ENCODE measurements around the gene GSTM4.
"Not testable (repeated sequence)": the region's sequence is repeated elsewhere in the genome, so short reads cannot be mapped to it uniquely, and the experiment has no call there.

The GSTM4 gene

DNA sequence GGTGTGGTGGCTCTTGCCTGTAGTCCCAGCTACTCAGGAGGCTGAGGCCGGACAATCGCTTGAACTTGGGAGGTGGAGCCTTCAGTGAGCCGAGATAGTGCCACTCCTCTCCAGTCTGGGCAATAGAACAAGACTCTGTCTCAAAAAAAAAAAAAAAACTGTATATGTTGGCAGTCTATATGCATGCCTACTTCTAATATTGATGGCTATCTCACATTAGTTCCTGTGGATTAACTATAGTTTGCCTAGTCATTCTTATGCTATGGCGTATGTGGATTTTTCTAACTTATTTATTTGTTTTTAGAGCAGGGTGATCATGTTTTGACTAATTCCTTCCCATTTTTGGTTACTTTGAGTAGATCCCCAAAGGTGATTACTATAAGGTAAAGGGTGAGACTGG lies 41.2 kb downstream of the GSTM4 start:
- Histone ChIP-seq H3K9ac (no peak overlapping the region), H2AFZ (ENCODE audit: low read depth) (no peak overlapping the region), H3K79me2 (ENCODE audit: insufficient read depth, low read depth) (no peaks in the 10 kb centered on the region), H3K27ac (no peak overlapping the region), H3K4me2 (no peak overlapping the region), H3K4me1 (ENCODE audit: low read depth, poor library complexity, severe bottlenecking) (no peaks in the 10 kb centered on the region), H3K36me3 (ENCODE audit: insufficient read depth) (no peaks in the 10 kb centered on the region), H4K20me1 (ENCODE audit: insufficient read depth) (no peaks in the 10 kb centered on the region), H3K4me3 (IDR thresholded peaks at IDR 0.05; ENCODE audit: insufficient read depth, low read depth, low read length) (no peak overlapping the region), H3K27me3 (ENCODE audit: insufficient read depth, low read depth) (no peaks in the 10 kb centered on the region)
- TF ChIP-seq, protein P1, sequence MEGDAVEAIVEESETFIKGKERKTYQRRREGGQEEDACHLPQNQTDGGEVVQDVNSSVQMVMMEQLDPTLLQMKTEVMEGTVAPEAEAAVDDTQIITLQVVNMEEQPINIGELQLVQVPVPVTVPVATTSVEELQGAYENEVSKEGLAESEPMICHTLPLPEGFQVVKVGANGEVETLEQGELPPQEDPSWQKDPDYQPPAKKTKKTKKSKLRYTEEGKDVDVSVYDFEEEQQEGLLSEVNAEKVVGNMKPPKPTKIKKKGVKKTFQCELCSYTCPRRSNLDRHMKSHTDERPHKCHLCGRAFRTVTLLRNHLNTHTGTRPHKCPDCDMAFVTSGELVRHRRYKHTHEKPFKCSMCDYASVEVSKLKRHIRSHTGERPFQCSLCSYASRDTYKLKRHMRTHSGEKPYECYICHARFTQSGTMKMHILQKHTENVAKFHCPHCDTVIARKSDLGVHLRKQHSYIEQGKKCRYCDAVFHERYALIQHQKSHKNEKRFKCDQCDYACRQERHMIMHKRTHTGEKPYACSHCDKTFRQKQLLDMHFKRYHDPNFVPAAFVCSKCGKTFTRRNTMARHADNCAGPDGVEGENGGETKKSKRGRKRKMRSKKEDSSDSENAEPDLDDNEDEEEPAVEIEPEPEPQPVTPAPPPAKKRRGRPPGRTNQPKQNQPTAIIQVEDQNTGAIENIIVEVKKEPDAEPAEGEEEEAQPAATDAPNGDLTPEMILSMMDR (conservative IDR thresholded peaks at IDR 0.05; ENCODE audit: low read depth, low read length) = no peak

DNA sequence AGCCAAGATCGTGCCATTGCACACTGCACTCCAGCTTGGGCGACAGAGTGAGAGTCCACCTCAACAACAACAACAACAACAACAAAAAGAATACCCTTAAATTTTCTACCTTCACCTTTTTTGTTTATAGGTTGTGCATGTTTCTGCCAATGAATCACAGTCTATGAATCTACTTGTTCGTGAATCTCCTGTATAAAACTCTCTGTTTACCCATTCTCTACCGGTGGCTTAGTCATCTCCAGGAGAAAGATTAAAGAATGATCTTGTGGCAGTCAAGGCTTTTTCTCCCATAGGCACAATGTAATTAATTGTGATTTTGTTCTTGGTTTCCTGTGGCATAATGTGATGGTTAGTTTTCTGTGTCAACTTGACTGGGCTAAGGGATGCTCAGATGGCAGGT lies 42.0 kb downstream of the GSTM4 start:
- H2AFZ ChIP-seq (ENCODE audit: low read depth); H3K79me2 ChIP-seq (ENCODE audit: insufficient read depth, low read depth); H3K36me3 ChIP-seq (ENCODE audit: insufficient read depth); H3K27me3 ChIP-seq (ENCODE audit: insufficient read depth, low read depth); H3K4me1 ChIP-seq (ENCODE audit: low read depth, poor library complexity, severe bottlenecking); H4K20me1 ChIP-seq (ENCODE audit: insufficient read depth); H3K4me3 ChIP-seq (IDR thresholded peaks at IDR 0.05; ENCODE audit: insufficient read depth, low read depth, low read length); H3K4me2 ChIP-seq; H3K9ac ChIP-seq; H3K27ac ChIP-seq: not testable (repeated sequence)

DNA sequence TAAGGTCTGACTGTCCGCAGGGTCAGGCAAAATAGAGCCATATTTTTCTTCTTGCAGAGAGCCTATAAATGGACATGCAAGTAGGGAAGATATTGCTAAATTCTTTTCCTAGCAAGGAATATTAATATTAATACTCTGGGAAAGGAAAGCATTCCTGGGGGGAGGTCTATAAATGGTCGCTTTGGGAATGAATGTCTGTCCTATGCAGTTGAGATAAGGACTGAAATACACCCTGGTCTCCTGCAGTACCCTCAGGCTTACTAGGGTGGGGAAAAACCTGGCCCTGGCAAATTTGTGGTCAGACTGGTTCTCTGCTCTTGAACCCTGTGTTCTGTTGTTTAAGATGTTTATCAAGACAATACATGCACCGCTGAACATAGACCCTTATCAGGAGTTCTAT lies 47.0 kb downstream of the GSTM4 start:
- H3K4me3 ChIP-seq (IDR thresholded peaks at IDR 0.05; ENCODE audit: insufficient read depth, low read depth, low read length); H3K4me1 ChIP-seq (ENCODE audit: low read depth, poor library complexity, severe bottlenecking); H4K20me1 ChIP-seq (ENCODE audit: insufficient read depth); H3K27me3 ChIP-seq (ENCODE audit: insufficient read depth, low read depth); H3K36me3 ChIP-seq (ENCODE audit: insufficient read depth); H3K79me2 ChIP-seq (ENCODE audit: insufficient read depth, low read depth); H3K4me2 ChIP-seq; H2AFZ ChIP-seq (ENCODE audit: low read depth); H3K27ac ChIP-seq; H3K9ac ChIP-seq: not testable (repeated sequence)

DNA sequence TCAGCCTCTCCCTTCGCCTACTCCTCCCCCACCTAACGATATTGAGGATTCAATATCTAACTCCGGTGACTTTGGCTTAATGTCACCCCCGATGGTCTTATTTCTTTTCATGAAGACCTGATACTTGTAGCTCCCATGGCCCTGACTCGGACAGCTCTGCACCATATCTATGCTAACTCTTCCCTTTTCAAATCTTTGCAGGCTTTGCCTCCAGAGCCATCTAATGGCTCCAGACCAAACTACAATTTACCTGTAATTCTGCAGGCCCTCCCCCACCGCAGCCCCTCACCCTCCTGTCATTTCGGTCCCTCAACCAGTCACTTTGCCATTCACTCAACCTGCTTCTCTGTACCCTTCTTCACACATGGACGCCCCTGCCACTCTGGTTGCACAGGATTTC lies 48.3 kb downstream of the GSTM4 start:
- no peak overlapping the region for H3K27ac ChIP-seq
- H3K79me2 ChIP-seq (ENCODE audit: insufficient read depth, low read depth) = no peaks in the 10 kb centered on the region
- H3K4me1 ChIP-seq (ENCODE audit: low read depth, poor library complexity, severe bottlenecking) = no peaks in the 10 kb centered on the region
- no peak overlapping the region for H2AFZ ChIP-seq (ENCODE audit: low read depth)
- TF ChIP-seq, protein P1 (conservative IDR thresholded peaks at IDR 0.05; ENCODE audit: low read depth, low read length) = no peak
- no peaks in the 10 kb centered on the region for H3K27me3 ChIP-seq (ENCODE audit: insufficient read depth, low read depth)
- H3K4me2 ChIP-seq = no peak overlapping the region
- H3K36me3 ChIP-seq (ENCODE audit: insufficient read depth) = no peaks in the 10 kb centered on the region
- no peaks in the 10 kb centered on the region for H4K20me1 ChIP-seq (ENCODE audit: insufficient read depth)
- no peak overlapping the region for H3K4me3 ChIP-seq (IDR thresholded peaks at IDR 0.05; ENCODE audit: insufficient read depth, low read depth, low read length)
- H3K9ac ChIP-seq = no peak overlapping the region

DNA sequence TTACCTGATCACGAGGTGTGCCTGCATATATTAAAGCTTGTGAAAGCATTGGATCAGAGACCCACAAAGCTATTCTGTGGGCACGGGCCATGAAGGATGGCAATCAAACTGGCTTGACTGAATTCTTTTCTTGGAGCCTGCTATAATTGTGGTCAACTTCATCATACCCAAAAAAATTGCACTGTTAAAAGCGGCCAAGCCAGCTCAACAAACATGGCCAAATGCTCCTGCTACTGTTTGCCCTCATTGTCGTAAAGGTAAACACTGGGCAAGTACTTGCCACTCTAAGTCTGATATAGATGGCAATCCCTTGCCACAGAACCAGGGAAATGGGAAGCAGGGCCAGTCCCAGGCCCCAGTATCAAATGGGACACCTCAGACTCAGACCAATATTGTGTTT lies 49.5 kb downstream of the GSTM4 start:
- Histone ChIP-seq H3K4me2 (no peak overlapping the region), H4K20me1 (ENCODE audit: insufficient read depth) (no peaks in the 10 kb centered on the region), H3K4me1 (ENCODE audit: low read depth, poor library complexity, severe bottlenecking) (no peaks in the 10 kb centered on the region), H3K4me3 (IDR thresholded peaks at IDR 0.05; ENCODE audit: insufficient read depth, low read depth, low read length) (no peak overlapping the region), H2AFZ (ENCODE audit: low read depth) (no peak overlapping the region), H3K36me3 (ENCODE audit: insufficient read depth) (no peaks in the 10 kb centered on the region), H3K27ac (no peak overlapping the region), H3K79me2 (ENCODE audit: insufficient read depth, low read depth) (no peaks in the 10 kb centered on the region), H3K27me3 (ENCODE audit: insufficient read depth, low read depth) (no peaks in the 10 kb centered on the region), H3K9ac (no peak overlapping the region)
- TF ChIP-seq, protein P1 (conservative IDR thresholded peaks at IDR 0.05; ENCODE audit: low read depth, low read length) = no peak

DNA sequence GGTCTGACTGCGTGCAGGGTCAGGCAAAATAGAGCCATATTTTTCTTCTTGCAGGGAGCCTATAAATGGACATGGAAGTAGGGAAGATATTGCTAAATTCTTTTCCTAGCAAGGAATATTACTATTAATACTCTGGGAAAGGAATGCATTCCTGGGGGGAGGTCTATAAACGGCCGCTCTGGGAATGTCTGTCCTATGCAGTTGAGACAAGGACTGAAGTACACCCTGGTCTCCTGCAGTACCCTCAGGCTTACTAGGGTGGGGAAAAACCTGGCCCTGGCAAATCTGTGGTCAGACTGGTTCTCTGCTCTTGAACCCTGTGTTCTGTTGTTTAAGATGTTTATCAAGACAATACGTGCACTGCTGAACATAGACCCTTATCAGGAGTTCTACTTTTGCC lies 53.0 kb downstream of the GSTM4 start:
- H3K4me1 ChIP-seq (ENCODE audit: low read depth, poor library complexity, severe bottlenecking); H3K4me3 ChIP-seq (IDR thresholded peaks at IDR 0.05; ENCODE audit: insufficient read depth, low read depth, low read length); H3K27me3 ChIP-seq (ENCODE audit: insufficient read depth, low read depth); H3K9ac ChIP-seq; H3K27ac ChIP-seq; H4K20me1 ChIP-seq (ENCODE audit: insufficient read depth); H2AFZ ChIP-seq (ENCODE audit: low read depth); H3K79me2 ChIP-seq (ENCODE audit: insufficient read depth, low read depth); H3K36me3 ChIP-seq (ENCODE audit: insufficient read depth); H3K4me2 ChIP-seq: not testable (repeated sequence)

DNA sequence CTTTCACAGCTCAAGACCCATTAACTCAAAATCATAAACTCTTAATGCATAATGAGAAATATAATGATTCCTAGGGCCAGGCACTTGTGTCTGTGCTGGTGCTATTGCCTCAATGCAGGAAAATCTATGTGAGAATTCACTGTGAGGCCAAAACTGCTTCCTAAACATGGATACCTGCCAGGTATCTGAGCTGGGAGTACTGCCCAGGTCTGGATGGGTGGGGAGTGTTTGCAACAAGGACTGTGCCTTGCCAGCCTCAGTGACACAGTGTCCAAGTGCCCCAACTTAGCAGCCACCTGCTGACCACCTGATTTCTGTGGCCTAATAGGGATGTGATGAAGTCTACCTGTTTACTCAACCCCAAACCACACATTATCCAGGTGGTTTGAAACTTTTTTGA lies 53.9 kb downstream of the GSTM4 start:
- H3K79me2 ChIP-seq (ENCODE audit: insufficient read depth, low read depth); H3K4me1 ChIP-seq (ENCODE audit: low read depth, poor library complexity, severe bottlenecking); H4K20me1 ChIP-seq (ENCODE audit: insufficient read depth); H3K27ac ChIP-seq; H3K27me3 ChIP-seq (ENCODE audit: insufficient read depth, low read depth); H3K4me2 ChIP-seq; H3K9ac ChIP-seq; H3K4me3 ChIP-seq (IDR thresholded peaks at IDR 0.05; ENCODE audit: insufficient read depth, low read depth, low read length); H2AFZ ChIP-seq (ENCODE audit: low read depth); H3K36me3 ChIP-seq (ENCODE audit: insufficient read depth): not testable (repeated sequence)
